Measurements from ENCODE around the gene UBR4. TPM values are rescaled to one million over a fixed set of nuclear protein-coding genes. Genes with fewer than 3 reads are reported as not detected.

UBR4 gene
- total and polyA plus RNA-seq, 7 donors = 89.9 to 185 (median 118) TPM

DNA sequence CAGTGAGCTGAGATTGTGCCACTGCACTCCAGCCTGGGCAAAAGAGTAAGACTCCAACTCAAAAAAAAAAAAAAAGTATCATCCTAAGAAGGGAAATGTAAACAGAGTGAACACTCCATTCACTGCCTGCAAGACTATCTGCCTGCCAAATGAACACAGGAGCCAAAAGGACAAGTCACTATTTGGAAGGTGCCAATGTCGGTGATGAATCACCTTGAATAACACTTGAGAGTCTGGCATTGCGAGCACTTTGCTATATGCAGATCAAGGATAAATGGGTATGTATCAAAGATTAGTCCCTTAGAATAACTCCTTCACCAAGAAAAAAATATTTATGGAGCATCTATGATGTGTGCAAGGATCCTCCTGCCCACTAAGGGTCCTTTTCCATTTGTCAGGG is 6.6 kb downstream of the UBR4 start:
- peaks cover 57% of the 10 kb centered on the region for H3K4me1 ChIP-seq
- intact Hi-C loops (cut with DNase I) = loop anchor here in 1 of 2 donors (5.0 kb wide), 1 partner anchor 39 kb away; no protein-coding TSS in a partner anchor
- 26 to 34% (median 29%) methylated on average over 2 of the region's 2 CpGs for WGBS, 3 donors
- peak overlapping the region; percentile 65 for H3K27ac ChIP-seq
- H3K9me3 ChIP-seq = no peaks in the 10 kb centered on the region
- H3K36me3 ChIP-seq (ENCODE audit: insufficient read depth in 1 of 2, low read depth in 1 of 2) = peaks cover 9 to 34% of the 10 kb centered on the region in 2 donors
- TF ChIP-seq, protein P1, sequence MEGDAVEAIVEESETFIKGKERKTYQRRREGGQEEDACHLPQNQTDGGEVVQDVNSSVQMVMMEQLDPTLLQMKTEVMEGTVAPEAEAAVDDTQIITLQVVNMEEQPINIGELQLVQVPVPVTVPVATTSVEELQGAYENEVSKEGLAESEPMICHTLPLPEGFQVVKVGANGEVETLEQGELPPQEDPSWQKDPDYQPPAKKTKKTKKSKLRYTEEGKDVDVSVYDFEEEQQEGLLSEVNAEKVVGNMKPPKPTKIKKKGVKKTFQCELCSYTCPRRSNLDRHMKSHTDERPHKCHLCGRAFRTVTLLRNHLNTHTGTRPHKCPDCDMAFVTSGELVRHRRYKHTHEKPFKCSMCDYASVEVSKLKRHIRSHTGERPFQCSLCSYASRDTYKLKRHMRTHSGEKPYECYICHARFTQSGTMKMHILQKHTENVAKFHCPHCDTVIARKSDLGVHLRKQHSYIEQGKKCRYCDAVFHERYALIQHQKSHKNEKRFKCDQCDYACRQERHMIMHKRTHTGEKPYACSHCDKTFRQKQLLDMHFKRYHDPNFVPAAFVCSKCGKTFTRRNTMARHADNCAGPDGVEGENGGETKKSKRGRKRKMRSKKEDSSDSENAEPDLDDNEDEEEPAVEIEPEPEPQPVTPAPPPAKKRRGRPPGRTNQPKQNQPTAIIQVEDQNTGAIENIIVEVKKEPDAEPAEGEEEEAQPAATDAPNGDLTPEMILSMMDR (IDR thresholded peaks at IDR 0.05) = no peak
- no peaks in the 10 kb centered on the region for H3K27me3 ChIP-seq (ENCODE audit: insufficient read depth in 3 of 3, low read length in 2 of 3)
- ATAC-seq (peak; percentile 91 to 98 (median 94)), DNase-seq (no peak)
- H3K4me3 ChIP-seq = no peak overlapping the region

DNA sequence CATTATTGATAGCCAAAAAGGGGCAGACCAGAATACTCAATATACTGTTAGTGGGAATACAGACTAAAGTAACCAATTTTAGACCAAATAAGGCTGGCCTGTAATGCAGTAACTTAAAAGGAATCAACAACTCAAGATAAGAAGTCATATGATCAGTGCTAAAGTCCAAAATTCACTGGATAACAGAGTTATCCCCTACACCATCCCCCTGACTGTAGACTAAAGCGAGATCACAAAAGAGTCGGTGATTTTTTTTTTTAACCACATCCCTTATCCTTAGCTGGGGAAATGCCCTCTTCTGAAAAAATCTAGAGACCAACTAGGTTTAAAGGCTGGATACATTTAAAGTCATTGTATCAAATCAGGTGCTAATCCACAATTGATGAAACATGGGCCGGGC is 7.7 kb downstream of the UBR4 start:
- TF ChIP-seq, protein P1 (IDR thresholded peaks at IDR 0.05) = no peak
- Histone ChIP-seq H3K9me3 (no peaks in the 10 kb centered on the region), H3K4me3 (no peak overlapping the region), H3K36me3 (ENCODE audit: insufficient read depth in 1 of 2, low read depth in 1 of 2) (peaks cover 16 to 45% of the 10 kb centered on the region in 2 donors), H3K27ac (peak overlapping the region; percentile 65), H3K27me3 (ENCODE audit: insufficient read depth in 3 of 3, low read length in 2 of 3) (no peaks in the 10 kb centered on the region), H3K4me1 (peaks cover 46% of the 10 kb centered on the region)
- intact Hi-C loops (cut with DNase I) = loop anchor here in 1 of 2 donors (5.0 kb wide), 1 partner anchor 40 kb away; no protein-coding TSS in a partner anchor
- WGBS, 3 donors = 79 to 82% (median 81%) methylated on average over 3 of the region's 3 CpGs
- DNase-seq (no peak), ATAC-seq (no peak)

DNA sequence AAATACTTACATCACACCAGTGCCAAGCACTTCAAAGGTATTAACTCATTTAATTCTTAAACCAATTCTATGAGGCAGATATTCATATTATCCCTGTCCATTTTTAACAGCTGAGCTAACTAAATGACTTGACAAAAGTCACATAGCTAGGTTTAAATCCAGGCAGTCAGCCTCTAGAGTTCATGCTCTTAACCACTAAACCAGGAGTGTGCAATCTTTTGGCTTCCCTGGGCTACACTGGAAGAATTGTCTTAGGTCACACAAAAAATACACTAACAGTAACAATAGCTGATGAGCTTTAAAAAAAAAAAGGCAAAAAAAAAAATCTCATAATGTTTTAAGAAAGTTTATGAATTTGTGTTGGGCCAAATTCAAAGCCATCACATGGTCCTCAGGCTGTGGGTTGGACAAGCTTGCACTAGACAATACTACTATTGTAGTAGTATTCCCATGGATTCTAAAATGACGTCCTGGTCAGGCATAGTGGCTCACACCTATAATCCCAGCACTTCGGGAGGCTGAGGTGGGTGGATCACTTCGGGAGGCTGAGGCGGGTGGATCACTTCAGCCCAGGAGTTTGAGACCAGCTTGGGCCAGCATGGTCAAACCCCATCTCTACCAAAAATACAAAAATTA is 10.0 kb downstream of the UBR4 start:
- Histone ChIP-seq H3K36me3 (ENCODE audit: insufficient read depth in 1 of 2, low read depth in 1 of 2) (peaks cover 23 to 66% of the 10 kb centered on the region in 2 donors), H3K27me3 (ENCODE audit: insufficient read depth in 3 of 3, low read length in 2 of 3) (no peaks in the 10 kb centered on the region), H3K27ac (no peak overlapping the region), H3K9me3 (no peaks in the 10 kb centered on the region), H3K4me1 (peaks cover 24% of the 10 kb centered on the region), H3K4me3 (no peak overlapping the region)
- TF ChIP-seq, protein P1 (IDR thresholded peaks at IDR 0.05) = no peak
- DNase-seq (no peak), ATAC-seq (no peak)
- WGBS, 3 donors = 64 to 82% (median 80%) methylated on average over 4 of the region's 4 CpGs
- intact Hi-C loops (cut with DNase I) = loop anchor here (5.0 kb wide), 2 partner anchors 38 to 42 kb away; no protein-coding TSS in a partner anchor

DNA sequence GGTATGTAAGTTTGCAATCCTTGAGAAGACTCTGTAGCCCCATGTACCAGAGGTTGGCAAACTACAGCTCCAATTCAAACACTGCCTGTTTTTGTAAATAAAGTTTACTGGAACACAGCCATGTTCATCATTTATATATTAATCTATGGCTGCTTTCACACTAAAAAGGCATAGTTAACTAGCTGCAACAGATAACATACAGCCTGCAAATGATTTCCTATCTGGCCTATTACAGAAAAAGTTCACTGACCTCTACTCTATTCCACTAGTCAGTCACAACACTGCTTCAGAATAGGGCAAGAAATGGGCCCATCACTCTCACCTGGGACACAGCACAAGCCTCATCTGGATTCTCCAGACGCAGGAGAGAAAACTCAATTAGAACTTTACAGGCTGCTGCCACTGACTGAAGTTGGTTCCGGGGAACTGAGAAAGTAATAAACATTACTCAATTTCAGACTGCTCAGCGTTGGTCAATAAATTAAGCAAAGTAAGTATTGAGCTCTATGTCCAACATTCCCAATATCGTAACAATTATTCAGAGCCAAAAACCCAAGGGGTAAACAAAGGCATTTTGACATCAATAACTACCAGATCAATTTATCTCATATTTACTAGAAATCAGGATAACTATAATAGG is 10.6 kb downstream of the UBR4 start:
- Histone ChIP-seq H3K27me3 (ENCODE audit: insufficient read depth in 3 of 3, low read length in 2 of 3) (no peaks in the 10 kb centered on the region), H3K36me3 (ENCODE audit: insufficient read depth in 1 of 2, low read depth in 1 of 2) (peaks cover 23 to 73% of the 10 kb centered on the region in 2 donors), H3K4me3 (no peak overlapping the region), H3K9me3 (no peaks in the 10 kb centered on the region), H3K27ac (no peak overlapping the region), H3K4me1 (peaks cover 20% of the 10 kb centered on the region)
- intact Hi-C loops (cut with DNase I) = loop anchor here (5.0 kb wide), 1 partner anchor 37 kb away; no protein-coding TSS in a partner anchor
- DNase-seq (no peak), ATAC-seq (no peak)
- TF ChIP-seq, protein P1 (IDR thresholded peaks at IDR 0.05) = no peak
- 90 to 94% (median 94%) methylated on average over 4 of the region's 4 CpGs for WGBS, 3 donors

Data from psoas muscle (tissue), 8 donors.